Measurements from ENCODE around the gene MED16.
"Not testable (repeated sequence)": the region's sequence is repeated elsewhere in the genome, so short reads cannot be mapped to it uniquely, and the experiment has no call there.

The MED16 gene

DNA sequence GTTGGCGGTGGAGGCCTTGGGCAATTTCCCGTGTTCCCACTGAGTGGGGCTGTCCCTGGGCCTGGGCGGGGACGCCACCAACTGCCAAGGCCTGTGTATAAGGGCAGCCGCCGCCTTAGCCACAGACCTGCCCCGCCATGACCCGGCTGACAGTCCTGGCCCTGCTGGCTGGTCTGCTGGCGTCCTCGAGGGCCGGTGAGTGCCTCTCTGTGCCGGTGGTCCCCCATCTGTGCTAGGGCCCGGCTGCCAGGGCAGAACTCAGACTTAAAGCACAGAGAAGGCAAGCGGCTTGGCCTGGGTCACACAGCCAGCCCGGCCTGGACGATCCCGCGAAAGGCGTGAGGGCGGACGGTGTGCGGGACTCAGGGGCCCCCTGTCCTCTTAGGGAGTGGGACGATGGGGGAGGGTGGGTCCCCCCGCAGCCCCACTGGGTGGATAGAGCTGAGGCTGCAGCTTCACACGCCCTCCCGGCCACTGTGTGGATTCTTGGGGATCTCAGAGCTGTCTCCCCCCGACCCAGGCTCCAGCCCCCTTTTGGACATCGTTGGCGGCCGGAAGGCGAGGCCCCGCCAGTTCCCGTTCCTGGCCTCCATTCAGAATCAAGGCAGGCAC, 65.2 kb downstream of the MED16 start, which contains the start of gene AZU1:
AZU1 (plus strand) TSS at position 128 of the 612 bp plus-strand sequence; CDS start at position 138, 10 bp downstream.
- no peak for DNase-seq (ENCODE audit: low read depth)

DNA sequence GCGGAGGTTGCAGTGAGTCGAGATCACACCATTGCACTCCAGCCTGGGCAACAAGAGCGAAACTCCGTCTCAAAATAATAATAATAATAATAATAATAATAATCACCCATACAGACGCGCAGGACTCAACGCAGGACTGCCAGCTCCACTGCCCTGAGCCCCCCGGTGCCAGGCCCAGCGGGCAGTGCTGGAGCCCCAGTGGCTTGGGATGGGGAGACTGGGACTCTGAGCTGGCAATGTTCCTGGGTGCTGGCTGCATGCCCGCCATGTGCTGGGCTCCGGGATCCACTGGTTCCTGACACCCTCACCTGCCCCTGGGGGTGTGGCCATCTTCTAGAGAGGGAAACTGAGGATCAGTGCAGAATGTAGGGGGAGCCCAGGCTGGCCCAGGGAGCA, 65.7 kb downstream of the MED16 start:
- no peak for DNase-seq (ENCODE audit: low read depth)

DNA sequence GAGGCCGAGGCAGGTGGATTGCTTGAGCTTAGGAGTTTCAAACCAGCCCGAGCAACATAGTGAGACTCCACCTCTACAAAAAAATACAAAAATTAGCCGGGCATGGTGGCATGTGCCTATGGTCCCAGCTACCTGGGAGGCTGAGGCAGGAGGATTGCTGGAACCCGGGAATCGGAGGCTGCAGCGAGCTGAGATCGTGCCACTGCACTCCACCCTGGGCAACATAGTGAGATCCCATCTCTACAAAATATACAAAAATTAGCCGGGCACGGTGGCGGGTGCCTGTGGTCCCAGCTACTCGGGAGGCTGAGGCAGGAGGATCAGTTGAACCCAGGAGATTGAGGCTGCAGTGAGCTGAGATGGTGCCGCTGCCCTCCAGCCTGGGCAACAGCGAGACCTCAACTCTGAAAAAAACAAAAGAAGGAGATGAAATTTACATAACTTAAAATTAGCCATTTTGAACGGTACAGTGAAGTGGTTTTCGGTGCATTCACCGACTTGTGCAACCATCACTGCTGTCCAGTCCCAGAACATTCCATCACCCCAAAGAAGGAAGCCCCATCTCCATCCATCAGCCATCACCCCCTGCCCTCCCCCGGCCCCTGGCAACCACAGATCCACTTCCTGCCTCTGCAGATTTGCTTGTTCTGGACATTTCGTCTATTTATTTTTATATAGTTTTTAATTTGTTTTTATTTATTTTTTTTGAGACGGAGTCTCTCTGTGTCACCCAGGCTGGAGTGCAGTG, 66.9 kb downstream of the MED16 start:
- no peak for DNase-seq (ENCODE audit: low read depth)

DNA sequence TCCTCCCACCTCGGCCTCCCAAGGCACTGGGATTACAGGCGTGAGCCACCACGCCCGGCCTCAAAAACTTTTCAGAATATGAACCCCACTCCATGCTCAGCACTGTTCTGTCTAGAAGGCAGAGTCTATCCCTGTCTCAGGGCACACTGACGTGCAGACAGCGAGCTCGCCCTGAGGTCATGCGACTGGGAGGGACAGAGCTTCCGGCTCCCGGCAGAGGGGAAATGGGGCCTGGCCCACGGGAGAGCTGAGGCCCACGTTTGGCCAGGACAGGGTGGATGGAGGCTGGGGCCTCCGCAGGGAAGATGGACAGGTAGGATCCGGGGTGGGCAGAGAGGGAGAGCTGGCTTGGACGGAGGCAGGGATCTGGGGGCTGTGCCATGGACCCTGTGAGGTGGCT, 68.1 kb downstream of the MED16 start:
- no peak for DNase-seq (ENCODE audit: low read depth)

DNA sequence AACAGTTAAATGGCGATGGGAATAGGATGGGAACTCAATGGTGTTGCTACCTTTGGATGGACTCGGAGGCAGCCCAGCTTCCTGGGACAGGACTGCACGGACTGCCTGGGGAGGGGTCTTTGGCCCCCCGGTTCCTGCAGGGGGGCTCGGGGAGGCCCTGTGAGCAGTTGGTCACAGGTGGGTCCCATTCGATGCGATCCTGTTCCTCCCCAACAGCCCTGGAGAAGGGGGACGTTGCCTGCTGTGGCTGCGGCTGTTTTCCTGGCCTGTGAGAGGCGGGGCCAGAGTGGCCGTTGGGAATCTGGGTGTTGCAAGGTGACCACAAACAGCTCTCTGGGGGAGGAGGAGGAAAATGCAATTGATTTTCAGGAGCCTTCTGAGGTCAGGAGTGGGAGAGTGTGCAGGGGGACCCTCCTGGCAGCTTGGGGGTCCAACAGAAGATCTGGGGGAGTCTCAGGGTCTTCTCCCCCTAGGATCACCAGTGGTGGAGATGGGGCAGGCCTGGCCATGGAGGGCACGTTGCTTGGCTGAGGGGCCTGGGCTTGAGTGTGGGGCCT, 69.3 kb downstream of the MED16 start:
- no peak for DNase-seq (ENCODE audit: low read depth)

DNA sequence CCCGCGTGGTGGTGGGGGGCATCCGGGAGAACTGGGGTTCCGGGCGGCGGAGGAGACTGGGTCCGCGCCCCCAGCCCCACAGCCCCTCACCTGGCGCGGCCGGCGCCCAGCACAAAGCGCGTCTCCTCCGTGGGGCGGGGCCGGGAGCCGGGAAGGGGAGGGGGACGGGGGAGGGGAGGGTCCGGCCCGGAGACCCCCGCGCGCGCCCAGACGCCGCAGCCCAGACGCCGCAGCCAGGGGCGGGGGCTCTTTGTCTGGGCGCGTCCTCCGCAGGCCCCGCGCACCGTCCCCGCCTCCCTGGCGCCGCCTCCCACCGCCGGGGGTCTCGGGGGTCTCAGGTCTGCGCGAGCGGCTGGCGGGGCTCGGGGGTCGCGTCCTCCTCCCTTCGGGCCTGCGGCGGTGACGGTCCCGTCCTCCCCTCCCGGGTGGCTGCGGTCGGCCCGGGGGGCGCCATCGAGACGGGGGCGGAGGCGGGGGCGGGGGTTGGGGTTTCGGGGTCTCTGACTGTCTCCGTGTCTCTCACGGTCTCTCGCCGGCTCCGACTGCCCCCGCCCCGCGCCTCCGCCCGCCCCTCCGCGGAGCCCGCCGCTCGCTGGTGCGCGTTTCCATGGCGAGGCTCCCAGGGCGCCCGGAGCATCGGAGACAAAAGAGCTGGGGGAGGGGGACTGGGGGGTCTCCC, 71.0 kb downstream of the MED16 start, which contains the start of gene PLPPR3:
PLPPR3 (minus strand) TSS at position 131 of the 679 bp plus-strand sequence. CDS start 396 bp downstream, outside the sequence.
- no peak for DNase-seq (ENCODE audit: low read depth)

DNA sequence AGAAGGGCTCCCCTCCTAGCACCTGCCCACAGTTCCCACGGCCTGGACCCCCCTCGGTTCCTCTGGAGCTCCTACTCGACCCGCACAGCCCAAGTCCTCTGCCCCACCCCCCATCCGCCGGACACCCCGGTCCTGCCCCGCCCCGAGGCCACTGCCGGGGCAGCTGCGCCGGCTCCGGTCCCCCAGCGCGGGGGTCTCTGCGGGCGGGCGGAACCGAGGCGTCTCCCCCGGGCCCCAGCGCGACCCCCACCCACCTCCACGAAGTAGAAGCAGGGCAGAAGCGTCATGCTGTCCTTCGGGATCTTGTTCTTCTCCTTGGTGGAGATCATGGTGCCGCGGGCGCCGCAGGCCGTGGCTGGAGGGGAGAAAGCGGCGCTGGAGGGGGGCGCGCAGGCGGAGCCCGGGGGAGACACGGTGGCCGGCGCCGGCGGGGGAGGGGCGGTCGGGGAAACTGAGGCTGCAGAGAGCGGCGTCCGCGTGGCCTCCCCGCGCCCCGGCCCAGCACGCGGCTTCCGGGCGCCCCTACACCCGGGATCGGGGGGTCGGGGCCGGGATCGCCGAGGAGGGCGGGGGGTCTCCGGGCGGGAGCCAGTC, 71.7 kb downstream of the MED16 start:
- no peak for DNase-seq (ENCODE audit: low read depth)

DNA sequence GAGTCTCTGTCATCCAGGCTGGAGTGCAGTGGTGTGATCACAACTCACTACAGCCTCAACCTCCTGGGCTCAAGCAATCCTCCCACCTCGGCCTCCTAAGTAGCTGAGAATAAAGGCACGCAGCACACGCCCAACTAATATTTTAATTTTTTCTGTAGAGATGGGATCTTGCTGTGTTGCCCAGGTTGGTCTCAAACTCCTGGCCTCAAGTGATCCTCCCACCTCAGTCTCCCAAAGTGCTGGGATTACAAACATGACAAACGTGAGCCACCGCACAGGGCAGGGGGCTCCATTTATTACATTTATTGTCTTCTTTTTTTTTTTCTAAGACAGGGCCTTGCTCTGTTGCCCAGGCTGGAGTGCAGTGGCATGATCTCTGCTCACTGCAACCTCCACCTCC, 72.8 kb downstream of the MED16 start:
- not testable (repeated sequence) for DNase-seq (ENCODE audit: low read depth)

Measured in stimulated activated CD8-positive, alpha-beta memory T cell treated with anti-CD3 and anti-CD28 coated beads, Interleukin-12 subunit alpha, Interleukin-12 subunit beta, amount 100 ng/mL, for 1 hour (primary cell).